B cell (primary cell): ENCODE results near the gene TLL2. TPM values are rescaled to one million over a fixed set of nuclear protein-coding genes. Genes with fewer than 3 reads are reported as not detected.

Experiments
- ATAC-seq: fragments of 200-7000 bp; cut with Tn5 transposase; one replicate; pipeline ENCODE4 v1.10.0; 2021; ENCODE audit warnings: low read depth, mild to moderate bottlenecking, moderate number of reproducible peaks, moderate library complexity
- CTCF ChIA-PET: fragments of 350-600 bp; sonication (Branson Sonifier 250); formaldehyde crosslinking; loops from one replicate; lab custom pipeline; 2021; ENCODE audit warnings: antibody characterized with exemption, inconsistent platforms; lab: Charles Lee
- POLR2A ChIA-PET: fragments of 350-600 bp; sonication (Branson Sonifier 250); formaldehyde crosslinking; loops from one replicate; lab custom pipeline; 2021; ENCODE audit warnings: antibody characterized with exemption; lab: Charles Lee
- DNase-seq: peaks from one replicate; pipeline ENCODE4 v3.0.0; 2013
- H2AFZ ChIP-seq: 2 replicates; pipeline ENCODE4 v1.6.1; 2012; ENCODE audit warnings: mild to moderate bottlenecking, low read depth, low read length; ENCODE audit not compliant: insufficient read depth, poor library complexity, severe bottlenecking
- H3K27ac ChIP-seq, 2 donors: 1 replicate in 1 of 2; 2 replicates in 1 of 2; pipeline ENCODE4 v1.5.1; 2012 to 2013; ENCODE audit warnings: low read length in 2 of 2, mild to moderate bottlenecking in 2 of 2, moderate library complexity in 1 of 2
- H3K27me3 ChIP-seq, 4 experiments: fragments of 200-600 bp in 1 of 4; sonication (generic) in 1 of 4; replicated peaks in 1 of 4; 1 replicate in 2 of 4; 2 replicates in 2 of 4; pipeline versions ENCODE4 v1.6.1 to v1.7.0; 2013 to 2016; ENCODE audit warnings: low read length in 3 of 4, mild to moderate bottlenecking in 2 of 4, mixed read lengths in 1 of 4, moderate library complexity in 1 of 4; ENCODE audit not compliant: insufficient read depth in 4 of 4, control insufficient read depth in 3 of 4; ENCODE audit errors: control extremely low read depth in 1 of 4
- H3K36me3 ChIP-seq, 2 experiments: replicated peaks in 1 of 2; 1 replicate in 1 of 2; 2 replicates in 1 of 2; pipeline versions ENCODE4 v1.6.1 to v1.7.1; 2013; ENCODE audit warnings: low read length in 1 of 2; ENCODE audit not compliant: insufficient read depth in 2 of 2, control insufficient read depth in 1 of 2; ENCODE audit errors: control extremely low read depth in 1 of 2, extremely low read depth in 1 of 2
- H3K4me1 ChIP-seq, 2 donors: fragments of 200-600 bp in 1 of 2; sonication (generic) in 1 of 2; 1 replicate in 1 of 2; 2 replicates in 1 of 2; pipeline versions ENCODE4 v1.5.1 to v1.6.1; 2013 to 2017; ENCODE audit warnings: low read length in 2 of 2; ENCODE audit not compliant: control insufficient read depth in 2 of 2, insufficient read depth in 2 of 2
- H3K4me2 ChIP-seq: replicated peaks from 2 replicates; pipeline ENCODE3; 2012; ENCODE audit warnings: mild to moderate bottlenecking, low read depth, low read length; ENCODE audit not compliant: poor library complexity, severe bottlenecking
- H3K4me3 ChIP-seq, 5 experiments: fragments of 200-600 bp in 1 of 5; sonication (generic) in 1 of 5; 1 replicate in 3 of 5; 2 replicates in 2 of 5; pipeline versions ENCODE4 v1.5.1 to v1.7.0; 2011 to 2016; ENCODE audit warnings: low read length in 4 of 5, mild to moderate bottlenecking in 4 of 5, low read depth in 2 of 5, control low read depth in 1 of 5, moderate library complexity in 1 of 5; ENCODE audit not compliant: insufficient read depth in 1 of 5; ENCODE audit errors: control extremely low read depth in 1 of 5, extremely low read depth in 1 of 5
- H3K79me2 ChIP-seq: fragments of 200-600 bp; sonication (generic); one replicate; pipeline ENCODE4 v1.6.0; 2016; ENCODE audit warnings: low read length; ENCODE audit not compliant: control insufficient read depth, insufficient read depth
- H3K9ac ChIP-seq: fragments of 200-600 bp; sonication (generic); 2 replicates; pipeline ENCODE4 v1.6.1; 2017; ENCODE audit warnings: mild to moderate bottlenecking, low read length, moderate library complexity
- H3K9me3 ChIP-seq, 3 donors: one replicate each; pipeline versions ENCODE4 v1.6.1 to v1.7.1; 2013; ENCODE audit warnings: low read length in 2 of 3; ENCODE audit not compliant: control insufficient read depth in 2 of 3, insufficient read depth in 1 of 3; ENCODE audit errors: control extremely low read depth in 1 of 3
- H4K20me1 ChIP-seq: 2 replicates; pipeline ENCODE4 v1.6.0; 2012; ENCODE audit warnings: mild to moderate bottlenecking, low read length; ENCODE audit not compliant: insufficient read depth, control insufficient read depth, poor library complexity, severe bottlenecking
- H3K27ac Mint-ChIP-seq: one replicate; pipeline ENCODE4 v1.8.0; 2021; ENCODE audit warnings: mixed read lengths
- H3K27me3 Mint-ChIP-seq: one replicate; pipeline ENCODE4 v1.8.0; 2021; ENCODE audit warnings: mixed read lengths
- H3K4me1 Mint-ChIP-seq: one replicate; pipeline ENCODE4 v1.8.0; 2021; ENCODE audit warnings: mixed read lengths
- H3K4me3 Mint-ChIP-seq: one replicate; pipeline ENCODE4 v1.8.0; 2021; ENCODE audit warnings: mixed read lengths
- H3K9me3 Mint-ChIP-seq: one replicate; pipeline ENCODE4 v1.8.0; 2022; ENCODE audit warnings: mixed read lengths; ENCODE audit not compliant: insufficient read depth
- CTCF ChIP-seq: fragments of 200-600 bp; IDR thresholded peaks from one replicate; pipeline ENCODE4 v1.8.0; 2022; ENCODE audit warnings: antibody characterized with exemption, mild to moderate bottlenecking
- EZH2 ChIP-seq: IDR thresholded peaks from 2 replicates; pipeline ENCODE4 v1.6.1; 2012; ENCODE audit warnings: borderline replicate concordance, low read depth, mild to moderate bottlenecking, moderate library complexity, low read length; ENCODE audit not compliant: insufficient read depth, poor library complexity, severe bottlenecking
- WGBS: methylation state at CpG from one replicate; pipeline ENCODE4 v1.1.5; 2013; ENCODE audit warnings: missing lambda C conversion rate; ENCODE audit not compliant: insufficient coverage; 5-methylcytosine and 5-hydroxymethylcytosine counted together
- intact Hi-C: fragments of 100-400 bp; cut with micrococcal nuclease; formaldehyde crosslinking; loops from one replicate; pipeline ENCODE4 v1.10.0; 2022
- polyA plus RNA-seq: library from polyadenylated mRNA; depleted of rRNA; stranded (reverse); fragments of >200 nt; gene quantifications from 2 replicates; pipeline ENCODE4 v1.2.3, GENCODE V29; 2012
- total RNA-seq, 2 donors: library from RNA; stranded (reverse); fragments of 120-200 nt in 1 of 2; gene quantifications; 1 replicate in 1 of 2; 2 replicates in 1 of 2; pipeline versions ENCODE4 v1.2.3 to v1.2.4, GENCODE V29; 2013 to 2022

The TLL2 gene
- total and polyA plus RNA-seq, 2 donors (not counting 1 experiment from before 2014, with no cell fraction given) = 0.13 to 0.47 TPM

GRCh38 chr10:96358851-96359540, 154.7 kb downstream of the TLL2 start, which contains the start of gene OPALIN:
TSS of gene OPALIN (minus strand) at chr10:96359002. CDS start at chr10:96358896, 106 bp downstream.
- 96% methylated on average over 5 of the region's 7 CpGs for WGBS
- Histone ChIP-seq H3K27ac (no peak within 1 kb of the TSS), H3K4me3 (no peak within 1 kb of the TSS), H2AFZ (no peak within 1 kb of the TSS), H4K20me1 (no peaks in the 10 kb centered on the region), H3K9me3 (no peaks in the 10 kb centered on the region), H3K4me2 (no peak within 1 kb of the TSS), H3K79me2 (no peaks in the 10 kb centered on the region), H3K9ac (no peak within 1 kb of the TSS), H3K27me3 (peaks cover 0 to 10% (median 2%) of the 10 kb centered on the region in 4 experiments), H3K4me1 (no peaks in the 10 kb centered on the region), H3K36me3 (no peaks in the 10 kb centered on the region)
- H3K27ac Mint-ChIP-seq = no peak within 1 kb of the TSS
- no peak within 1 kb of the TSS for H3K4me3 Mint-ChIP-seq
- peaks cover 19% of the 10 kb centered on the region for H3K27me3 Mint-ChIP-seq
- TF ChIP-seq EZH2 = no peak
- TF ChIP-seq CTCF = no peak
- no peaks in the 10 kb centered on the region for H3K4me1 Mint-ChIP-seq
- intact Hi-C loops = no loop called here
- ATAC-seq = no peak
- no peak for DNase-seq
- POLR2A ChIA-PET = no interaction called here
- H3K9me3 Mint-ChIP-seq = no peaks in the 10 kb centered on the region
- CTCF ChIA-PET = interaction anchor here (0.5 to 1.0 kb wide), 2 partner anchors 12 to 1209 kb away, joined by 4 to 5 read pairs; no protein-coding TSS in a partner anchor

GRCh38 chr10:96357038-96357620, 156.6 kb downstream of the TLL2 start:
- ATAC-seq = no peak

More at GRCh38 chr10:96357038-96357620, 156.6 kb downstream of the TLL2 start:
- no peaks in the 10 kb centered on the region for H3K36me3 ChIP-seq
- H3K27me3 ChIP-seq = peaks cover 0 to 10% (median 1%) of the 10 kb centered on the region in 4 experiments
- H3K79me2 ChIP-seq = no peaks in the 10 kb centered on the region
- no peaks in the 10 kb centered on the region for H3K4me1 ChIP-seq
- H3K27me3 Mint-ChIP-seq = peaks cover 24% of the 10 kb centered on the region
- intact Hi-C loops = no loop called here
- POLR2A ChIA-PET = no interaction called here
- no peak overlapping the region for H3K9ac ChIP-seq
- no peak overlapping the region for H2AFZ ChIP-seq
- H3K27ac Mint-ChIP-seq = no peak overlapping the region
- DNase-seq = no peak
- TF ChIP-seq EZH2 (no peak), CTCF (no peak)
- CTCF ChIA-PET = interaction anchor here (1.8 kb wide), 1 partner anchor 128 kb away, joined by 6 read pairs; no protein-coding TSS in a partner anchor
- no peaks in the 10 kb centered on the region for H3K4me1 Mint-ChIP-seq
- WGBS = 73% methylated on average over 6 of the region's 8 CpGs
- H3K27ac ChIP-seq = no peak overlapping the region
- H3K4me3 Mint-ChIP-seq = no peak overlapping the region
- H3K4me3 ChIP-seq = no peak overlapping the region
- no peak overlapping the region for H3K4me2 ChIP-seq
- H4K20me1 ChIP-seq = no peaks in the 10 kb centered on the region
- H3K9me3 Mint-ChIP-seq = no peaks in the 10 kb centered on the region
- H3K9me3 ChIP-seq = no peaks in the 10 kb centered on the region
